HFFc6 (cell line): ENCODE measurements around the gene DCLK2. TPM values are rescaled to one million over a fixed set of nuclear protein-coding genes. Genes with fewer than 3 reads are reported as not detected.
A peak's percentile ranks its signal among the peaks of the same experiment; 100 is the strongest.

Source experiments
- DNase-seq: peaks from one replicate; pipeline ENCODE4 v3.0.0-alpha.2; 2018
- H3K27ac Mint-ChIP-seq: 2 replicates; pipeline ENCODE4 v1.8.0; 2020; ENCODE audit warnings: mild to moderate bottlenecking, mixed read lengths
- H3K27me3 Mint-ChIP-seq: 2 replicates; pipeline ENCODE4 v1.8.0; 2021; ENCODE audit warnings: mild to moderate bottlenecking, moderate library complexity, mixed read lengths; ENCODE audit not compliant: insufficient read depth
- H3K36me3 Mint-ChIP-seq: 2 replicates; pipeline ENCODE4 v1.8.0; 2021; ENCODE audit warnings: low read depth, mixed read lengths
- H3K4me1 Mint-ChIP-seq: 2 replicates; pipeline ENCODE4 v1.8.0; 2020; ENCODE audit warnings: low read depth, mixed read lengths
- H3K4me3 Mint-ChIP-seq: 2 replicates; pipeline ENCODE4 v1.8.0; 2020; ENCODE audit warnings: mild to moderate bottlenecking, moderate library complexity, mixed read lengths
- H3K9me3 Mint-ChIP-seq: 2 replicates; pipeline ENCODE4 v1.8.0; 2020; ENCODE audit warnings: mild to moderate bottlenecking, mixed read lengths
- CTCF ChIP-seq: fragments of 200-600 bp; sonication (generic); IDR thresholded peaks from 2 replicates; pipeline ENCODE4 v1.5.0; 2021; ENCODE audit warnings: antibody characterized with exemption, mild to moderate bottlenecking
- total RNA-seq, 6 experiments: library from RNA; stranded (reverse); fragmentation: NEBNext Ultra II Directional; extraction: Animal tissue kit (Norgen Biotek cat#: 25700); gene quantifications; 2 replicates in 1 of 6; 3 replicates in 5 of 6; pipeline ENCODE4 v1.2.3, GENCODE V29; 2021

DCLK2 gene
- total RNA-seq, 6 experiments from 2014 or later, result 36.7 to 53.7 (median 38.4) TPM

GRCh38 chr4:150145090-150145945 is 67.1 kb downstream of the DCLK2 start:
- TF ChIP-seq CTCF, result peak; percentile 74
- H3K4me1 Mint-ChIP-seq, result peaks cover 94% of the 10 kb centered on the region
- peaks cover 46% of the 10 kb centered on the region for H3K36me3 Mint-ChIP-seq
- H3K27ac Mint-ChIP-seq, result peak overlapping the region; percentile 80
- peak overlapping the region; percentile 62 for H3K4me3 Mint-ChIP-seq
- H3K27me3 Mint-ChIP-seq, result peaks cover 8% of the 10 kb centered on the region
- no peak for DNase-seq
- peaks cover 13% of the 10 kb centered on the region; the same call in 1 of the 2 replicates for H3K9me3 Mint-ChIP-seq

- H3K27me3 Mint-ChIP-seq, result peaks cover 8% of the 10 kb centered on the region
- no peak for TF ChIP-seq CTCF
- H3K4me3 Mint-ChIP-seq, result peak overlapping the region; percentile 53
- H3K9me3 Mint-ChIP-seq, result peaks cover 13% of the 10 kb centered on the region; the same call in 1 of the 2 replicates
- H3K4me1 Mint-ChIP-seq, result peaks cover 92% of the 10 kb centered on the region
- DNase-seq, result peak; percentile 51
- H3K36me3 Mint-ChIP-seq, result peaks cover 49% of the 10 kb centered on the region
- H3K27ac Mint-ChIP-seq, result peak overlapping the region; percentile 80
Measured at GRCh38 chr4:150145946-150146340, 67.7 kb downstream of the DCLK2 start.

- Mint-ChIP-seq H3K27me3 (peaks cover 17% of the 10 kb centered on the region), H3K9me3 (peaks cover 3% of the 10 kb centered on the region; the same call in 1 of the 2 replicates), H3K4me1 (peaks cover 85% of the 10 kb centered on the region), H3K27ac (peak overlapping the region; percentile 60), H3K4me3 (peak overlapping the region; percentile 14), H3K36me3 (peaks cover 46% of the 10 kb centered on the region)
- DNase-seq, result no peak
- TF ChIP-seq CTCF, result no peak
Measured at GRCh38 chr4:150149381-150149780, 71.1 kb downstream of the DCLK2 start.

- H3K4me1 Mint-ChIP-seq, result peaks cover 79% of the 10 kb centered on the region
- peaks cover 43% of the 10 kb centered on the region for H3K36me3 Mint-ChIP-seq
- no peak for DNase-seq
- TF ChIP-seq CTCF, result no peak
- no peaks in the 10 kb centered on the region for H3K9me3 Mint-ChIP-seq
- no peak overlapping the region; the same call in 1 of the 2 replicates for H3K4me3 Mint-ChIP-seq
- peak overlapping the region; percentile 18; the same call in 1 of the 2 replicates for H3K27ac Mint-ChIP-seq
- H3K27me3 Mint-ChIP-seq, result peaks cover 16% of the 10 kb centered on the region
Measured at GRCh38 chr4:150150629-150151062, 72.4 kb downstream of the DCLK2 start.

DNA sequence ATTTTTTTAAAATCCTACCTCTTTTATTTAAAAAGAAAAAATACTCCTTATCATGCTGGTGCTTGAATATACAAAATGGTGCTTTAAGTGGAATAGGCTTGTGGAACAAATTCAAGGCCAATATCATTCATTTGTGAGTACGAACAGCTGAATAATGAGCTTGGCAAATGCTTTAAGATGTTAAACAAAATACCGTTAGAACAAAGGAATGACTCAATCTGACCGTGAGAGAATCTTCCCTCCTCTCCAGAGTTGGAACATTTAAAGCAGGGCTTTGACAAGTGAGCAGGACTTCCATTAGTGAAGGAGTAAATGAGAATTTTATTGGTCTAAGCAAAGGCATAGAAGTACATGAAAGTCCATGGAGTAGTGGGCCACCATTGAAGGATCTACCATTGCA is 74.5 kb downstream of the DCLK2 start:
- H3K9me3 Mint-ChIP-seq, result no peaks in the 10 kb centered on the region
- peaks cover 47% of the 10 kb centered on the region for H3K36me3 Mint-ChIP-seq
- no peak for TF ChIP-seq CTCF
- DNase-seq, result peak; percentile 31
- H3K27me3 Mint-ChIP-seq, result peaks cover 25% of the 10 kb centered on the region
- peaks cover 67% of the 10 kb centered on the region for H3K4me1 Mint-ChIP-seq
- peak overlapping the region; percentile 26; the same call in 1 of the 2 replicates for H3K4me3 Mint-ChIP-seq
- peak overlapping the region; percentile 67 for H3K27ac Mint-ChIP-seq
